Measurements from ENCODE around the gene FANCC. TPM values are rescaled to one million over a fixed set of nuclear protein-coding genes. Genes with fewer than 3 reads are reported as not detected.

FANCC gene
- total and polyA plus RNA-seq, 2 experiments from 2014 or later, result 5.0 to 5.3 TPM

DNA sequence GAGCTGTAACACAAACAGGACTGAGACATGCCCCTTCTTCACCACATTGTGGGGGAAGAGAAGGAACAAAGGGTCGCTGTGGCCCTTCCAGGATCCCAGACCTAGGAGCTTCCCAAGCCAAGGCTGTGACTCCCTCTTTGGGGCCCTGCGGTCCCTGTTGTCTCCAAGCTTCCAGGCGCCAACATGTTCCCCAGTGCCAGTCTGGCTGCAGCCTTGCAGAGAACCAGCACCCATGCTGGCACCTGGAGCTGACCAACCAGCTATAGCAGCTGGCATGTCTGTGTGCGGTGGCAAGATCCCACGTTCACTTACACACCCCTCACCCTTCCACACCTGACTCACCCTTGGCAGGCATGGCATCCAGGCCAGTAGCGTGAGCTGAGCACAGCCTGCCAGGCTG is 20.7 kb upstream of the FANCC start:
- H3K4me1 ChIP-seq (ENCODE audit: insufficient read depth), result no peaks in the 10 kb centered on the region
- no peaks in the 10 kb centered on the region for H3K9me3 ChIP-seq (ENCODE audit: low read depth)
- no peaks in the 10 kb centered on the region for H3K27me3 ChIP-seq (replicated peaks; ENCODE audit: insufficient read depth)
- 67% methylated on average over 6 of the region's 6 CpGs for WGBS, 2 experiments (ENCODE audit: low coverage in 1 of 2, low lambda C conversion rate in 2 of 2, missing lambda C conversion rate in 2 of 2)
- no peaks in the 10 kb centered on the region for H3F3A ChIP-seq (ENCODE audit: insufficient read depth)
- H2AFZ ChIP-seq, result no peak overlapping the region
- H3K79me2 ChIP-seq (ENCODE audit: insufficient read depth), result no peaks in the 10 kb centered on the region
- TF ChIP-seq EZH2 (IDR thresholded peaks at IDR 0.05; ENCODE audit: insufficient read depth, poor library complexity, severe bottlenecking) (no peak), EZH2phosphoT487 (IDR thresholded peaks at IDR 0.05; ENCODE audit: insufficient read depth, low read depth) (no peak)
- H3K36me3 ChIP-seq (ENCODE audit: low read depth), result no peaks in the 10 kb centered on the region
- no peaks in the 10 kb centered on the region for H4K20me1 ChIP-seq (ENCODE audit: insufficient read depth)
- H3K4me2 ChIP-seq (ENCODE audit: unreplicated experiment), result no peak overlapping the region
- in situ Hi-C loops (cut with MboI), result no loop called here
- H3K9me2 ChIP-seq (ENCODE audit: insufficient read depth), result no peaks in the 10 kb centered on the region
- no peak for DNase-seq
- no peak overlapping the region for H3K27ac ChIP-seq
- no peak overlapping the region for H3K4me3 ChIP-seq
- H3K9ac ChIP-seq, result no peak overlapping the region

DNA sequence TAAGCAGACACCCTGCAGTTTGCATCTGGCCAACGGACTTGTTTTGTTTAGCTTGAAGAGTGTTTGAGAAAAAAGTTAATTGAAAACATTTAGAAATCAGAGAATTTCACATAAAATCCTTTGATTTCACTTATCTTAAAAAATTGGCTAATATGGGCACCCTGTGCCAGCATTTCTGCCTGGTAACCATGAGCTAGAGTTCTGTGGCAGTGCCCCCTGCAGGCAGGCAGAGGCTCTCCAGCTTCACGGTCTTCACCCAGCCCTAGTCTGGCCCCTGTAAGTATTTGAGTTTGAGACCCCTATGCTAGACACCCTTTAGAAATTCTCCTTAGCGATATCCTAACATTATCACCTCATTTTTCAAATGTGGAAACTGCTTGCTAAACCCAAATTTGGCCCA is 18.8 kb upstream of the FANCC start:
- DNase-seq, result peak; percentile 51
- no peaks in the 10 kb centered on the region for H3F3A ChIP-seq (ENCODE audit: insufficient read depth)
- H3K9ac ChIP-seq, result no peak overlapping the region
- H3K79me2 ChIP-seq (ENCODE audit: insufficient read depth), result no peaks in the 10 kb centered on the region
- WGBS, 2 experiments (ENCODE audit: low coverage in 1 of 2, low lambda C conversion rate in 2 of 2, missing lambda C conversion rate in 2 of 2), result 51 to 52% methylated on average over 3 of the region's 3 CpGs
- no peak for TF ChIP-seq EZH2 (IDR thresholded peaks at IDR 0.05; ENCODE audit: insufficient read depth, poor library complexity, severe bottlenecking)
- TF ChIP-seq EZH2phosphoT487 (IDR thresholded peaks at IDR 0.05; ENCODE audit: insufficient read depth, low read depth), result no peak
- in situ Hi-C loops (cut with MboI), result no loop called here
- no peaks in the 10 kb centered on the region for H3K4me1 ChIP-seq (ENCODE audit: insufficient read depth)
- no peak overlapping the region for H2AFZ ChIP-seq
- no peak overlapping the region for H3K4me2 ChIP-seq (ENCODE audit: unreplicated experiment)
- no peaks in the 10 kb centered on the region for H3K27me3 ChIP-seq (replicated peaks; ENCODE audit: insufficient read depth)
- no peaks in the 10 kb centered on the region for H3K9me3 ChIP-seq (ENCODE audit: low read depth)
- H3K27ac ChIP-seq, result no peak overlapping the region
- H4K20me1 ChIP-seq (ENCODE audit: insufficient read depth), result no peaks in the 10 kb centered on the region
- no peaks in the 10 kb centered on the region for H3K9me2 ChIP-seq (ENCODE audit: insufficient read depth)
- no peaks in the 10 kb centered on the region for H3K36me3 ChIP-seq (ENCODE audit: low read depth)
- no peak overlapping the region for H3K4me3 ChIP-seq

- Histone ChIP-seq H3F3A (ENCODE audit: insufficient read depth) (no peaks in the 10 kb centered on the region), H3K27me3 (replicated peaks; ENCODE audit: insufficient read depth) (no peaks in the 10 kb centered on the region), H4K20me1 (ENCODE audit: insufficient read depth) (no peaks in the 10 kb centered on the region), H3K9me2 (ENCODE audit: insufficient read depth) (no peaks in the 10 kb centered on the region), H2AFZ (no peak overlapping the region), H3K9ac (no peak overlapping the region), H3K4me1 (ENCODE audit: insufficient read depth) (no peaks in the 10 kb centered on the region), H3K4me2 (ENCODE audit: unreplicated experiment) (no peak overlapping the region), H3K9me3 (ENCODE audit: low read depth) (no peaks in the 10 kb centered on the region), H3K36me3 (ENCODE audit: low read depth) (no peaks in the 10 kb centered on the region), H3K4me3 (no peak overlapping the region), H3K79me2 (ENCODE audit: insufficient read depth) (no peaks in the 10 kb centered on the region), H3K27ac (no peak overlapping the region)
- in situ Hi-C loops (cut with MboI), result no loop called here
- 1 to 3% methylated on average over 2 of the region's 2 CpGs for WGBS, 2 experiments (ENCODE audit: low coverage in 1 of 2, low lambda C conversion rate in 2 of 2, missing lambda C conversion rate in 2 of 2)
- TF ChIP-seq EZH2 (IDR thresholded peaks at IDR 0.05; ENCODE audit: insufficient read depth, poor library complexity, severe bottlenecking) (no peak), EZH2phosphoT487 (IDR thresholded peaks at IDR 0.05; ENCODE audit: insufficient read depth, low read depth) (no peak)
- DNase-seq, result no peak
Measured at GRCh38 chr9:95333426-95333825, 15.9 kb upstream of the FANCC start.

DNA sequence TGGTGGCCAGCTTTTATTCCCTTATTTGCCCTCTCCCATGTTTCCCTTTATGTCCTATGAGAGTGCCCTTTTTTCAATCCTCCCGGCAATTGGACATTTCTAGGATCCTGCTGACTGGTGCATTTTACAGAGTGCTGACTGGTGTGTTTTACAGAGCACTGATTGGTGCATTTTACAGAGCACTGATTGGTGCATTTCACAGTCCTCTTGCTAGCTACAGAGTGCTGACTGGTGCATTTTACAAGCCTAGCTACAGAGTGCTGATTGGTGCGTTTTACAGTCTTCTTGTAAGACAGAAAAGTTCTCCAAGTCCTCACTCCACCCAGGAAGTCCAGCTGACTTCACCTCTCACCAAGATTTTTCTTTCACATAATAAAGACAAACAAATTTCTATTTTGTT is 15.4 kb upstream of the FANCC start:
- no peaks in the 10 kb centered on the region for H3K27me3 ChIP-seq (replicated peaks; ENCODE audit: insufficient read depth)
- DNase-seq, result no peak
- no peak overlapping the region for H3K9ac ChIP-seq
- H3F3A ChIP-seq (ENCODE audit: insufficient read depth), result no peaks in the 10 kb centered on the region
- H3K27ac ChIP-seq, result no peak overlapping the region
- no peak overlapping the region for H2AFZ ChIP-seq
- H3K9me3 ChIP-seq (ENCODE audit: low read depth), result no peaks in the 10 kb centered on the region
- H3K4me3 ChIP-seq, result no peak overlapping the region
- WGBS, 2 experiments (ENCODE audit: low coverage in 1 of 2, low lambda C conversion rate in 2 of 2, missing lambda C conversion rate in 2 of 2), result 21 to 30% methylated on average over 2 of the region's 2 CpGs
- no peak overlapping the region for H3K4me2 ChIP-seq (ENCODE audit: unreplicated experiment)
- TF ChIP-seq EZH2phosphoT487 (IDR thresholded peaks at IDR 0.05; ENCODE audit: insufficient read depth, low read depth), result no peak
- TF ChIP-seq EZH2 (IDR thresholded peaks at IDR 0.05; ENCODE audit: insufficient read depth, poor library complexity, severe bottlenecking), result no peak
- in situ Hi-C loops (cut with MboI), result no loop called here
- no peaks in the 10 kb centered on the region for H3K36me3 ChIP-seq (ENCODE audit: low read depth)
- no peaks in the 10 kb centered on the region for H3K9me2 ChIP-seq (ENCODE audit: insufficient read depth)
- no peaks in the 10 kb centered on the region for H4K20me1 ChIP-seq (ENCODE audit: insufficient read depth)
- H3K79me2 ChIP-seq (ENCODE audit: insufficient read depth), result no peaks in the 10 kb centered on the region
- no peaks in the 10 kb centered on the region for H3K4me1 ChIP-seq (ENCODE audit: insufficient read depth)
